ENCODE data around the gene FANCC.

- TF ChIP-seq CTCF (IDR thresholded peaks at IDR 0.05) (no peak), TAF1 (IDR thresholded peaks at IDR 0.05; ENCODE audit: borderline replicate concordance, low read depth, low read length) (no peak), EP300 (IDR thresholded peaks at IDR 0.05; ENCODE audit: borderline replicate concordance in 1 of 2, low read depth in 1 of 2, low read length in 1 of 2) (no peak), SMC3 (IDR thresholded peaks at IDR 0.05; ENCODE audit: low read depth, low read length) (no peak), YY1 (IDR thresholded peaks at IDR 0.05; ENCODE audit: low read depth) (no peak), TCF12 (IDR thresholded peaks at IDR 0.05) (no peak), USF2 (IDR thresholded peaks at IDR 0.05; ENCODE audit: borderline replicate concordance, low read depth, low read length) (no peak), RXRA (IDR thresholded peaks at IDR 0.05; ENCODE audit: borderline replicate concordance, low read depth) (no peak)
These were observed 10.0 kb downstream of the FANCC start for GRCh38 chr9:95307538-95307937.
